HG03354 (cell line): Measurements from ENCODE around the gene OBSCN.

ENCODE experiments used
- ATAC-seq: cut with Tn5 transposase; IDR thresholded peaks from one replicate; pipeline ENCODE4 v1.9.1; 2021; ENCODE audit warnings: mild to moderate bottlenecking; ENCODE audit not compliant: unreplicated experiment, poor library complexity, severe bottlenecking

Gene OBSCN

GRCh38 chr1:228332797-228333738 lies 125.2 kb downstream of the OBSCN start:
- no peak for ATAC-seq

GRCh38 chr1:228333739-228334115 lies 125.9 kb downstream of the OBSCN start:
- ATAC-seq, result no peak

GRCh38 chr1:228334226-228334935 lies 126.5 kb downstream of the OBSCN start:
- ATAC-seq, result no peak

- no peak for ATAC-seq
Measured at GRCh38 chr1:228334954-228335353, 127.1 kb downstream of the OBSCN start.

DNA sequence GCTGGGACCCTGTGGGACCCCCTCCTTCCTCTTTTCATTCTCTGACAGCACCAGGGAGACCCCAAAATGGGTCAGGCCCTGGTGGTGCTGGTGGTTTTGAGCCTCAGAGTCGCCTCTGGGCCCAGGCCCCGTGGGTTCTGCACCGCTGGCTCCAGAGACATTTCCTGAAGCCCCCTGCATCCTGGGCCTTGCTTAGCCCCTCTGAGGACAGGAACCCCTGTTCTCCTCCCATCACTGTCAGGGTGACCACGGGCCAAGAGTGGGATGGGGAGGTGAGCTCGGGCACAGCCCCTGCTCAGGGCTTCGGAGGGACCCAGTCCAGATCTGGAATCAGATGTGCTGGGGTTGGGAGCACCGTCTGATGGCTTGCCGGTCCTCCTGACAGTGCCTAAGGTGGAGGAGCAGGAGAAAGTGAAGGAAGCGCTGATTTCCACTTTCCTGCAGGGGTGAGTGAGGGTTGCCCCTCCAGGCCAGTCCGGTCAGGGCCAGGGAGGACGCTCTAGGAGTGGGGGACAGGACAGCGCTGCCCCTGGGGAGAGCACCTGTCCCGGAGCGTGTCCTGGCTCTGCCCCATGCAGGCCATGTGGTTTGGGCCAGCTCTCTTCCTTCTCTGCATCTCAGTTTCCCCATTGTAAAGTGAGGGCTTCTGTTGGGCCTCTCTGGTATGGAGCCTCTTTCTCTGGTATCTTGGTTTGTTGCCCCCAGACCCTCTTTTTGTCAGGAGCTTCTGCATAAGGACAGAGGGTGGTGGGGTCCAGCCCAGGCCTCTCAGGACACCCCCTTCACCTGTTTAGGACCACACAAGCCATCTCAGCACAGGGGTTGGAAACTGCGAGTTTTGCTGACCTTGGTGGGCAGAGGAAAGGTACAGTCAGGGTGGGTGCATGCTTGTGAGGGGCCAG lies 127.8 kb downstream of the OBSCN start:
- ATAC-seq, result no peak

GRCh38 chr1:228336308-228337030 lies 128.6 kb downstream of the OBSCN start:
- no peak for ATAC-seq

- no peak for ATAC-seq
Measured at GRCh38 chr1:228337031-228337564, 129.3 kb downstream of the OBSCN start.

- ATAC-seq, result no peak
Measured at GRCh38 chr1:228337711-228338520, 130.1 kb downstream of the OBSCN start.

DNA sequence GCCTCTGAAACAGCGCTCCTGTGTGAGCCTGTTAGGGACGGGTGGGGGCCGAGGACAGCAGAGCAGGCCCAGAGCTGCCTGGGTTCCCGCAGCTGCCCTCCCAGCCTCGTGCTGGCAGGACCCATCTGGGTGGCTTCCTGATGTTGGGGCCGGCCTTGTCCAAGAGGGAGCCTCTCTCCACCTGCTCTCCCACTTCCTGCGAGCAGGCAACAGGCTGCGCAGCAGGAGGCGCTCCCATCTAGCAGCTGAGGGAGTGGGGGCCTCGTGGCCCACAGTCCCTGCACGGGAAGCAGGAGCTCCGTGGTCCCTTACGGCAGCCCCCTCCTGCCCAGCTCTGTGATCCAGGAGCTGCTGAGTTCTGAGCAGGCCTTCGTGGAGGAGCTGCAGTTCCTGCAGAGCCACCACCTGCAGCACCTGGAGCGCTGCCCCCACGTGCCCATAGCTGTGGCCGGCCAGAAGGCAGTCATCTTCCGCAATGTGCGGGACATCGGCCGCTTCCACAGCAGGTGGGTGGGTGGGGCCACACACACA lies 130.7 kb downstream of the OBSCN start:
- no peak for ATAC-seq

- no peak for ATAC-seq
Measured at GRCh38 chr1:228339059-228339704, 131.3 kb downstream of the OBSCN start.

GRCh38 chr1:228339766-228340685 lies 132.2 kb downstream of the OBSCN start:
- ATAC-seq, result no peak

DNA sequence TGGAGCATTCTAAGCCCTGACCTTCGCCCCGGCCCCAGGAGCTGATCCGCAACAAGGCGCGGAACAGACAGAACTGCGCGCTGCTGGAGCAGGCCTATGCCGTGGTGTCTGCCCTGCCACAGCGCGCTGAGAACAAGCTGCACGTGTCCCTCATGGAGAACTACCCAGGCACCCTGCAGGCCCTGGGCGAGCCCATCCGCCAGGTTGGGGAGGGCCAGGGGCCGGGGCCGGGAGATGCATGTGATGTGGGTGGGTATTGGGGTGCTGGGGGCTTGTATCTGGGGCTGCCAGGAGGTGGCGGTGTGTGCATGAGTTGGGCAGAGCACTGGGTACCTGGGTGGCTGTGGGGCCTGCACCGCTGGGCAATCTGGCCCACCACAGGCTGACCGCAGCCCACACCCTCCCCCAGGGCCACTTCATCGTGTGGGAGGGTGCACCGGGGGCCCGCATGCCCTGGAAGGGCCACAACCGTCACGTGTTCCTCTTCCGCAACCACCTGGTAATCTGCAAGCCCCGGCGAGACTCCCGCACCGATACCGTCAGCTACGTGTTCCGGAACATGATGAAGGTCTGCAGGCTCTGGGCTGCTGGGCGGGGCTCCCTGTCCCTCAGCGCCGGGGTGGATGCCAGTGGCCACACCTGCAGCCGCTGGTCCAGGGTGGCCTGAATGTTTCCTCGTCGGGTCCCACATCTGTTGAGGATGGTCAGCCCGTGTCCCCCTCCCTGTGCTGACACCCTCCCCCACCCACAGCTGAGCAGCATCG lies 133.0 kb downstream of the OBSCN start:
- ATAC-seq, result no peak

DNA sequence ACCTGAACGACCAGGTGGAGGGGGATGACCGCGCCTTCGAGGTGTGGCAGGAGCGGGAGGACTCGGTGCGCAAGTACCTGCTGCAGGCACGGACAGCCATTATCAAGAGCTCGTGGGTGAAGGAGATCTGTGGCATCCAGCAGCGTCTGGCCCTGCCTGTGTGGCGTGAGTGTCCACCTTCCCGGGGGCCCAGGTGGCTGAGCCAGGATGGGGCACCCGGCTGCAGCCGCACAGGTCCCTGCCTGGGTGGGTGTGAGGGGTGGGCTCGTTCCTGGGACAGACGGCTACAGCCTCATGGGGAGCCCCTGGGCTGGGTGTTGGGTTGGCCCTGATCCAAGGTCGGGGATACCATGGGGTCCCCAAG lies 133.6 kb downstream of the OBSCN start:
- ATAC-seq, result no peak

GRCh38 chr1:228341814-228342626 lies 134.2 kb downstream of the OBSCN start:
- ATAC-seq, result no peak

- ATAC-seq, result no peak
Measured at GRCh38 chr1:228342627-228343190, 134.9 kb downstream of the OBSCN start.
